Measurements from ENCODE around the gene NDUFAF7.
"Not testable (repeated sequence)": the region's sequence is repeated elsewhere in the genome, so short reads cannot be mapped to it uniquely, and the experiment has no call there.

The NDUFAF7 gene

GRCh38 chr2:37215250-37215649 lies 16.2 kb upstream of the NDUFAF7 start:
- DNase-seq = no peak

DNA sequence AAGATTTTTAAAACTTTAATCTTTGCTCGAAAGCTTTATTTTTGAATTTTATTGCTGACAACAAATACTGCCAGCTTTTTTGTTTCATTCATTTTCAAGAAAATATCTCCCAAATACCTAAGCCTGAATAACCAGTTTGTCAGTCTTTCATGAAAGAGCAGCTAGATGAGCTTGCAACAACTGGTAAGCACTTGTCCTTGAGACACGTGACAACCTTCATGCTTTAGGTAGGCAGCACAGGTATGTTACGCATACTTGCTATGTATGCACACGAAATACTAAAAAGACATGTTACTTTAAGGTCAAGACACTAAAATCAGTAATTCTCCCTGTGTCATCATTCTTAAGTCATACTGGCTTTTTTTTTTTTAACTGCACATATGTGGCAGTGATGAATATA lies 12.4 kb upstream of the NDUFAF7 start:
- DNase-seq = no peak

DNA sequence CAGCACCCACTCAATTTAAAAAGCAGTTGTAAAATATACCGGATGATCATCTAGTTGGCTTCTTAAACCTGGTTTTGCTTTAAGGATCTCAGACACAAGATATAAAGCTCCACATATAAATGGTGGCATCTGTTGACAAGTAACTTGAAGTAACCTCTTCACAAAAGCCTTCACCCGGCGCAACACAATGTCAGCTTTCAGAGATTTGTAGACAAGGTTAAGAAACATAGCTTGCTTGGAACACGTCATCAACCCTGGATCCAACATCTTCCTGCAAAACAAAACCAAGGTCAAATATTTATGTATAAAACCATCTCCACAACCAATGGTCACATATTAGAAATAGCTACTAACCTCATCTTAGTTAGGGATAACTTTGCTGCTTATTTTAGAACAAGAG lies 8.3 kb upstream of the NDUFAF7 start:
- DNase-seq = no peak

- DNase-seq = no peak
Measured at GRCh38 chr2:37224063-37224462, 7.4 kb upstream of the NDUFAF7 start.

GRCh38 chr2:37225129-37225528 lies 6.3 kb upstream of the NDUFAF7 start:
- not testable (repeated sequence) for DNase-seq

DNA sequence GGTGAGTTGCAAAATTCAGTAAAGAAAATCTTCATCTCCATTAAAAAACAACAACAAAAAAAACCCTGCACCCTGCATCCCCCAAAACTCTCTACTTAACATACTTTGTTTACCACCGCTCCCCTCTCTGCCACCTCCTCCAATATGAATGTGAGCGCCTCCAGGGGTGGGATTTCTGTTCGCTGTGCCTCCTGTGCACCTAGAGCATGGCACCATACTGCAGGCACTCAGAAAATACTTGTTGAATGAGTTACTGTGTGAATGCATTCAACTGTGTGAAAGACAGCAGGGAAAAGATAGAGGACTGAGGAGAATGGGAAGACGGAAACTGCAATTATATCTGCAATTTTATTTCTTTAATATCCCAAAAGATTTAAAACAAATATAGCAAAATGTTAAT lies 4.6 kb upstream of the NDUFAF7 start:
- DNase-seq = no peak

GRCh38 chr2:37228788-37229187 lies 2.7 kb upstream of the NDUFAF7 start:
- DNase-seq = no peak

- no peak for DNase-seq
Measured at GRCh38 chr2:37230581-37230980, 877 bp upstream of the NDUFAF7 start.

DNA sequence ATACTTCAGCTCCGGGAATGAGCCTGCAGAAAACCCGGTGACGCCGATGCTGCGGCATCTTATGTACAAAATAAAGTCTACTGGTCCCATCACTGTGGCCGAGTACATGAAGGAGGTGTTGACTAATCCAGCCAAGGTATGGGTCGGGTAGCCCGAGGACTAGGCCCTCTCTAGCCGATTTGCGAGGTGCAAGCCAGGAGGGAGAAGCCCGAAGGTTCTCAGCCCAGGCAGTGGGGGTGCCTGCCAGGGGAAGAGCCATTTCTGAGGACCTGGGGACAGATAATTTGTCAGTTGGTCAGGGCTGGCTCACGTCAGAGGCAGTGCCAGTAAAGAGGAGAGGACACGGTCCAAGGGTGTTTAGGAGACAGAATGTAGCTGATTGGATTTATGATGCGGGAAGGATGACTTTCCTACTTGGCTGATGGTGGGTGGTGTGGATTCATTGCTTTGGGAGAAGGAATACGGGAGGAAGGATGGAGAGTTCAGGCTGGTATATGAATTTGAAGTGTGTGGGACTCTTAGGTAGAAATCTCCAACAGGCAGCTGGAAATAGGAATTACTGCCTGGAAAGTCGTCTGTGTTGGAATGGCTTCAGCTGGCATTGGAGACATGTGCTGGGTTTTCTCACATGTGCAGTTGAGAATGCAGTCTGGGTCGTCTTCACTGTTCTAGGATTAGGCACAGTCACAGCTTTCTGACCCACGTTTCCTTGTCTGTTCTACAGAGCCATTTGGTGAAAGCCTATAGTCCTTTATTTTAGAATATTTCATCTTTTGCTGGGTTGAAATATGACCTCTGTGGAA lies 874 bp downstream of the NDUFAF7 start:
- DNase-seq = no peak

GRCh38 chr2:37243435-37243834 lies 12.0 kb downstream of the NDUFAF7 start:
- no peak for DNase-seq

- no peak for DNase-seq
Measured at GRCh38 chr2:37244017-37244416, 12.6 kb downstream of the NDUFAF7 start.

DNA sequence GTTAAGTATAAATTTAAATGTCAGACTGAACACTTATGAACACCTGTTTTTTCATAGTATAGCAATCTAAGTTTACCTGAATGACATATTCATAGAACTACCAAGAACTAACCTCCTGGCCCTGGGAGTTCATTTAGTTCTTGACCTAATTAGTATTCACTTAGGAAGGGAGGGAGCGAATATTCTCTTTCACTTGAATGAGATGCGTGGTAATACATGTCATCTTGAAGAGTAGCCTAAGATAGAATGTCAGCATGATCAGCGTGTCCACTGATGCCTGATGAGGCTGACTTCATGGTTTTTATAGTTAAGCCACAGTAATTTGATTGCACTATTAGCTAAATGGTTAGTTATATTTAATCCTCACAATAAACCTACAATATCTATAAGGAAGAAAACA lies 13.3 kb downstream of the NDUFAF7 start:
- no peak for DNase-seq

DNA sequence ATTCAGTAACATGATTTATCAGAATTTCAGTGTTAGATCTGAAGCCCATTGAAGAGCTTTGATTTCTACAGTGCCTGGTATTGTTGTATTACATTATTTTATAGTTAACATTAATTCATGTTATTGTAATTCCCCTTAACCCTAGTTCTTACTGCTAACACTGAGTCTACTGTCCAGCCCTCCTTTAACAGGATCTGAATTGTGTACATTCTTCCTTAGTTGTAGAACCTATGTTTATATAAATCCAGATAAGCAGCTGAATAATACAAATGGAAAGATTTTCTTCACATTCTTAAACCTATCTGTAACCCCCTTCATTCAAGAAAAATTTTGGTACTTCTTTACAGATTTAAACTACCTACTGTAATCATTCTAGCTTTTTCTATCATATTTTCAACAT lies 14.7 kb downstream of the NDUFAF7 start:
- no peak for DNase-seq

DNA sequence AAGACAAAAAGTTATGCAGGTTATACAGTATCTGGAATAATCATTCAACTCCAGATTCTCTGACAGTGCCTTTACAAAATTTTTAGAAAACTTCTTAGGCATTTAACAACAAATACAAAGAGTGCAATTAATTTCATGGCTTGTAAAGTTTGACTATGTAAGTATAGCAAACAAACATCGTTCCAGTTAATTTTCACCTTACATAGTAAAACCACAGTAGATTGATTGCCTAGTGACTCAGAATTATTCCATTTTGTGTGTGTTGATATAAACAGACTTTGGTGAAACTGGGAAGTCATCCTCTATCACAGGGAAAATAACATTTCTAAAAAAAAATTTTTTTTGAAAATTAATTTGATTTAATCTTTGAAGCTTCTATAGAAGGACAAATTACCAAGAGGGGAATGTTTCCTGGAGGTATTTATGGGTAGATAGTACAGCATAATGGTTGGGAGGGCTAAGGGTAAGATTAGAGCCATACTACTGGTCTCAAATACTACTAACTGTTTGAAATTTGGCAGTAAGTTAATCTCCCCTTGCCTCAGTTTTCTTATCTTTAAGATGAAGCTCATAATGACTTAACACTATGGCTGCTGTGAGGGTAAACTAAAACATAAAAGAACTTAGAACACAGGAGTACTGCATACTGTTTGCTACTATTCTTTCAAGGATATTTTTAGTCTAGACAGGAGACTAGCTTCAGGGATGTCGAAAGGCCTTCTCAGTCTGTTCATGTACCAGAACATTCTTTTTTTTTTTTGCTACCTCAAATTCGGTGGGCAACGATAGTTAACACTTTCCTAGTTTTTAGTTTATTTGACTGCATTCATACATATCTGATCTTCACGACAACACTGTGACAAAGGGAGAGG lies 19.6 kb downstream of the NDUFAF7 start:
- no peak for DNase-seq

- no peak for DNase-seq
Measured at GRCh38 chr2:37262522-37262921, 31.1 kb downstream of the NDUFAF7 start.

- no peak for DNase-seq
Measured at GRCh38 chr2:37263839-37264238, 32.4 kb downstream of the NDUFAF7 start.

- DNase-seq = no peak
Measured at GRCh38 chr2:37267685-37268084, 36.2 kb downstream of the NDUFAF7 start.

DNA sequence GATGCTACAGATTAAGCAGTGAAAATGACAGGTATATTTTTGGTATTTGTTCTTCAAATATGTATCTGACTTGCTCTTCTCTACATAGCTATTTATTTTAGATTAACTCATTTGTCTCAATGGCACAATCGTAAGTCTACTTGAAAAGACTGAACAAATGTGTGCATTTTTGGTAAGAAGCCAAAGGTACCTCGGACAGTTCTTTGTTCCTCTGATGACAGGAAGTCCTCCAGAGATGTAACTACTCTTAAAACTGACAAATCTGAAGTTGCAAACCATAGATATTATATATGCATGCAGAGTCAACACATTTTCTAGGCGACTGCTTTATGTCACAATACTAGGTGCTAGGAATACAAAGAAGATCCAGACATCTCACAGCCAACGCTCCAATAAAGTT lies 36.7 kb downstream of the NDUFAF7 start:
- DNase-seq = no peak

DNA sequence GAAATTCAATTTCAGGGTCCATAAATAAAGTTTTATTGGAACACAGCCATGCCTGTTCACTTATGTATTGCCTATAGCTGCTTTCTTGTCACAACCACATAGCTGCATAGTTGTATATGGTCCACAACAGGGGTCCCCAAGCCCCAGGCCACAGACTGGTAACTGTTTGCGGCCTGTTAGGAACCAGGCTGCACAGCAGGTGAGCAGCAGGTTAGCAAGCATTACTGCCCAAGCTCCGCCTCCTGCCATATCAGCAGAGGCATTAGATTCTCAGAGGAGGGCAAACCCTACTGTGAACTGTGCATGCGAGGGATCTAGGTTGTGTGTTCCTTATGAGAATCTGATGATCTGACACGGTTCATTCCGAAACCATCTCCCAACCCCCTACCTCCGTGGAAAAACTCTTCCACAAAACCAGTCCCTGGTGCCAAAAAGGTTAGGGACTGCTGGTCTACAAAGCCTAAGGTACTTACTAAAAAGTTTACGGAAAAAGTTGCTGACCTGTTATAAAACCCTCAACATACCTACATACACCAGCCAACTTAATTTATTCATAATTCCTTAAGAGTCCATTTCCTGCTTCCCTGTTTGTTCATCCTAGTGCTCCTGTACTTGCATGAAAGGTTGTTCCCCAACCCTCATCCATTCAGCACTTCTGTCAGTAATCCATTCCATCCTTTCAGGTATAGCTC lies 40.1 kb downstream of the NDUFAF7 start:
- DNase-seq = no peak

DNA sequence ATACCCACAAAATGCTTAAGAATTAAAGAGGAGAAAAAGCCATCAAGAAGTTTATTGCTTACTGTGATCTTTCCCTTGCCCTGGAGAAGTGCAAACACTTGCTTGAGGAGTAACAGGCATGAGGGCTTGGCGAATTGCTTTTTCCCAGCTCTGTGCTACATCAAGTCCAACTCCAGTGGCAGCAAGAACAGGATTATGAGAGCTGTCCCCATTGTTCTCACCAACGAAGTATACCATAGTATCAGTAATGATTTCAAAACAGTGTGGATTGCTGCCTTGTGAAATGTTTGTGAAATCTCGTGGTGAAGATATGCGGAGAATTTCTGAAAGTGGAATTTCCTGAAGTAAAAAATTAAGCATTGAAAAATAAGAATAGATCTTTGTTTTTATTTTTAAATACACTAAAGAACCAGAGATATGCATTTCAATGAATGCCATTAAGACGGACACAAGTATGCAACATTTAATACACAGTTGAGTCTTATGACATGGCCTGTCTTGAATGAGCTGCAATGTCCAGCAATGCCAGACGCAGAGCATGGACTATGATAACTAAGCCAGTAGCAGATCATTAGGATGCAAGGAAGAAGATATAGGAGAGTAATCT lies 43.0 kb downstream of the NDUFAF7 start:
- DNase-seq = no peak

- DNase-seq = no peak
Measured at GRCh38 chr2:37276291-37276690, 44.8 kb downstream of the NDUFAF7 start.

- DNase-seq = no peak
Measured at GRCh38 chr2:37281916-37282315, 50.5 kb downstream of the NDUFAF7 start.

GRCh38 chr2:37282746-37283145 lies 51.3 kb downstream of the NDUFAF7 start:
- DNase-seq = no peak
